Spleen (tissue), 11 donors: ENCODE results near the gene ATP6V0B. TPM values are rescaled to one million over a fixed set of nuclear protein-coding genes. Genes with fewer than 3 reads are reported as not detected.

ENCODE experiments used
- DNase-seq: peaks from one replicate; pipeline ENCODE4 v3.0.0-alpha.2; 2020
- H3K27ac ChIP-seq, 8 donors: fragments of 200-600 bp; sonication (generic) in 7 of 8; 1 replicate in 4 of 8; 2 replicates in 4 of 8; pipeline versions ENCODE4 v1.5.0 to v1.8.0; 2016 to 2021; ENCODE audit warnings: inconsistent platforms in 4 of 8, mild to moderate bottlenecking in 4 of 8, moderate library complexity in 1 of 8
- H3K27me3 ChIP-seq, 7 donors: fragments of 200-600 bp; sonication (generic) in 6 of 7; replicated peaks in 1 of 7; 1 replicate in 4 of 7; 2 replicates in 3 of 7; pipeline versions ENCODE4 v1.5.0 to v1.8.0; 2016 to 2021; ENCODE audit warnings: inconsistent platforms in 3 of 7, mild to moderate bottlenecking in 1 of 7
- H3K36me3 ChIP-seq, 6 donors: fragments of 200-600 bp; sonication (generic) in 5 of 6; 1 replicate in 4 of 6; 2 replicates in 2 of 6; pipeline versions ENCODE4 v1.5.0 to v1.8.0; 2016 to 2021; ENCODE audit warnings: inconsistent platforms in 2 of 6
- H3K4me1 ChIP-seq, 6 donors: fragments of 200-600 bp; sonication (generic) in 5 of 6; 1 replicate in 3 of 6; 2 replicates in 3 of 6; pipeline versions ENCODE4 v1.5.0 to v1.8.0; 2016 to 2021; ENCODE audit warnings: inconsistent platforms in 3 of 6
- H3K4me3 ChIP-seq, 8 donors: fragments of 200-600 bp; sonication (generic) in 7 of 8; 1 replicate in 4 of 8; 2 replicates in 4 of 8; pipeline versions ENCODE4 v1.5.0 to v1.8.0; 2016 to 2021; ENCODE audit warnings: inconsistent platforms in 4 of 8, mild to moderate bottlenecking in 4 of 8, moderate library complexity in 2 of 8
- H3K9me3 ChIP-seq, 8 donors: fragments of 200-600 bp; sonication (generic) in 7 of 8; 1 replicate in 4 of 8; 2 replicates in 4 of 8; pipeline versions ENCODE4 v1.5.0 to v1.8.0; 2016 to 2021; ENCODE audit warnings: inconsistent platforms in 4 of 8
- POLR2A ChIP-seq, 3 donors: fragments of 450-650 bp; IDR thresholded peaks; one replicate each; pipeline ENCODE4 v1.5.1; 2017; ENCODE audit warnings: antibody characterized with exemption in 3 of 3, mild to moderate bottlenecking in 1 of 3
- POLR2AphosphoS5 ChIP-seq, 3 donors: sonication (generic); formaldehyde crosslinking; IDR thresholded peaks; one replicate each; pipeline ENCODE4 v1.5.1; 2017; ENCODE audit warnings: antibody characterized with exemption in 3 of 3
- WGBS, 5 donors: extraction: QIAGEN DNeasy Blood & Tissue Kit in 3 of 5; methylation state at CpG; one replicate each; pipeline versions ENCODE4 v1.1.5 to v1.1.7; 2013 to 2018; 5-methylcytosine and 5-hydroxymethylcytosine counted together
- intact Hi-C: fragments of 100-400 bp; cut with DNase I; formaldehyde crosslinking; loops from one replicate; pipeline ENCODE4 v1.15.0; 2023; ENCODE audit warnings: low total_unique reads
- polyA plus RNA-seq, 3 donors: library from polyadenylated mRNA; stranded (reverse); fragments of 200-250 nt; gene quantifications; one replicate each; pipeline ENCODE4 v1.2.1, GENCODE V29; 2013
- total RNA-seq, 7 donors: library from RNA; depleted of rRNA in 3 of 7; stranded (reverse); fragments of >200 nt in 3 of 7; fragmentation: NEBNext Ultra II Directional in 4 of 7; extraction: Animal tissue kit (Norgen Biotek cat#: 25700) in 4 of 7; gene quantifications; one replicate each; pipeline versions ENCODE4 v1.1.0 to v1.2.1, GENCODE V29; 2016 to 2021
- TF ChIP-seq, protein P1 (sequence below), 11 experiments: fragments of 200-600 bp in 7 of 11; fragments of 450-650 bp in 4 of 11; sonication (generic) in 4 of 11; IDR thresholded peaks in 8 of 11; conservative IDR thresholded peaks in 3 of 11; 1 replicate in 7 of 11; 2 replicates in 4 of 11; pipeline versions ENCODE4 v1.4.0 to v1.8.0; 2016 to 2021; ENCODE audit warnings: antibody characterized with exemption in 11 of 11, inconsistent platforms in 4 of 11, mild to moderate bottlenecking in 1 of 11
- donor health status: healthy with polysubstance abuse.
- donor health status: DM: no; HTN: no; CAD: no; lungs with moderate emphysema.
- donor health status: DM: no; HTN: no; CAD: no.
- donor health status: Bipolar disorder and iron deficiency.
- donor health status: healthy.
- donor health status: DM: no; HTN: no; CAD: no.
- donor health status: DM: yes; HTN: yes; CAD: no.

The ATP6V0B gene
- total and polyA plus RNA-seq, 10 donors = 124 to 219 (median 177) TPM

DNA sequence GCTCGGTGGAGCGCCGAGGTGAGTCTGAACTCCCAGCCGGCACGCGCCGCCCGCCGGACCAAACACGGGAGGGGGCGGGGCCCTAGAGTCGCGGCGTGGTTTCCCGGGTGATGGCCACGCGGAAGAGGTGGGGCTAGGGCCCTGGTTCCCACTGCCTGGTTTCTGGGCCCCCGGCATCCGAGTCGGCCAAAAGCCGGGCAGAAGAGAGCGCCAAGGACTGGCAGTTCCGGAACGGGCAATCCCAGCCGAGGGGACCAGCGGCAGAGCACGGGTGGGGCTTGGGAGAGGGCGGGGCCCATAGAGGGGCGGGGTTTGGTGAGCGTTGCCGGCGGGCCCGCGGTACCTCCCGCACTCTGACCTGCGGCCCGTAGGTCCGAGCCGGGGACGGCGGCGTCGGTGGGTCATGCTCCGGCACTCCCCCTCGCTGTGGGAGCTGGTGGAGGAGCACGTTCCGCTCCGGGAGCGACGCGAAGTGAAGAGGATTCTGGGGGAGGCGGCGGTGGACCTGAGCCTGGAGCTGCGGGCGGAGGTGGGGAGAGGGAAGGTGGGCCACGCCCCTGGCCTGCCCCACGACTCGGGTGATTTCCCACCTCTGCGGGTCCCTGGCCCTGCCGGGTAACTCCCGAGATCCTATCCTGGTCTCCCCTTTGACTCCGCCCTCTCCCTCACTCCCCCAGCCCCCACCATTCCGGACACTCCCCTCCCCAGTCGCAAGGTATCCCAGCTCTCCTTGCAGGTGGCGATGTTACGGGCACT is 16.9 kb downstream of the ATP6V0B start, which contains the start of gene CCDC24:
Gene CCDC24, plus strand, starts transcription at position 124 of the 756 bp plus-strand sequence. Its CDS starts 280 bp downstream, at position 404.
- H3K36me3 ChIP-seq = no peaks in the 10 kb centered on the region
- peak within 1 kb of the TSS; percentile 56 to 91 (median 82) for H3K4me3 ChIP-seq
- TF ChIP-seq, protein P1, sequence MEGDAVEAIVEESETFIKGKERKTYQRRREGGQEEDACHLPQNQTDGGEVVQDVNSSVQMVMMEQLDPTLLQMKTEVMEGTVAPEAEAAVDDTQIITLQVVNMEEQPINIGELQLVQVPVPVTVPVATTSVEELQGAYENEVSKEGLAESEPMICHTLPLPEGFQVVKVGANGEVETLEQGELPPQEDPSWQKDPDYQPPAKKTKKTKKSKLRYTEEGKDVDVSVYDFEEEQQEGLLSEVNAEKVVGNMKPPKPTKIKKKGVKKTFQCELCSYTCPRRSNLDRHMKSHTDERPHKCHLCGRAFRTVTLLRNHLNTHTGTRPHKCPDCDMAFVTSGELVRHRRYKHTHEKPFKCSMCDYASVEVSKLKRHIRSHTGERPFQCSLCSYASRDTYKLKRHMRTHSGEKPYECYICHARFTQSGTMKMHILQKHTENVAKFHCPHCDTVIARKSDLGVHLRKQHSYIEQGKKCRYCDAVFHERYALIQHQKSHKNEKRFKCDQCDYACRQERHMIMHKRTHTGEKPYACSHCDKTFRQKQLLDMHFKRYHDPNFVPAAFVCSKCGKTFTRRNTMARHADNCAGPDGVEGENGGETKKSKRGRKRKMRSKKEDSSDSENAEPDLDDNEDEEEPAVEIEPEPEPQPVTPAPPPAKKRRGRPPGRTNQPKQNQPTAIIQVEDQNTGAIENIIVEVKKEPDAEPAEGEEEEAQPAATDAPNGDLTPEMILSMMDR (IDR thresholded peaks at IDR 0.05 in 8 of 11, conservative IDR thresholded peaks at IDR 0.05 in 3 of 11) = no peak
- peak; percentile 65 to 85 (median 79) for TF ChIP-seq POLR2AphosphoS5 (IDR thresholded peaks at IDR 0.05)
- DNase-seq = peak; percentile 97
- H3K27ac ChIP-seq = peak within 1 kb of the TSS; percentile 14 to 84 (median 76)
- no peaks in the 10 kb centered on the region for H3K27me3 ChIP-seq
- no peaks in the 10 kb centered on the region for H3K9me3 ChIP-seq
- intact Hi-C loops = no loop called here
- peaks cover 3 to 46% (median 25%) of the 10 kb centered on the region in 6 donors for H3K4me1 ChIP-seq
- 0 to 5% (median 1%) methylated on average over 13 to 65 of the region's 66 CpGs for WGBS, 5 donors

DNA sequence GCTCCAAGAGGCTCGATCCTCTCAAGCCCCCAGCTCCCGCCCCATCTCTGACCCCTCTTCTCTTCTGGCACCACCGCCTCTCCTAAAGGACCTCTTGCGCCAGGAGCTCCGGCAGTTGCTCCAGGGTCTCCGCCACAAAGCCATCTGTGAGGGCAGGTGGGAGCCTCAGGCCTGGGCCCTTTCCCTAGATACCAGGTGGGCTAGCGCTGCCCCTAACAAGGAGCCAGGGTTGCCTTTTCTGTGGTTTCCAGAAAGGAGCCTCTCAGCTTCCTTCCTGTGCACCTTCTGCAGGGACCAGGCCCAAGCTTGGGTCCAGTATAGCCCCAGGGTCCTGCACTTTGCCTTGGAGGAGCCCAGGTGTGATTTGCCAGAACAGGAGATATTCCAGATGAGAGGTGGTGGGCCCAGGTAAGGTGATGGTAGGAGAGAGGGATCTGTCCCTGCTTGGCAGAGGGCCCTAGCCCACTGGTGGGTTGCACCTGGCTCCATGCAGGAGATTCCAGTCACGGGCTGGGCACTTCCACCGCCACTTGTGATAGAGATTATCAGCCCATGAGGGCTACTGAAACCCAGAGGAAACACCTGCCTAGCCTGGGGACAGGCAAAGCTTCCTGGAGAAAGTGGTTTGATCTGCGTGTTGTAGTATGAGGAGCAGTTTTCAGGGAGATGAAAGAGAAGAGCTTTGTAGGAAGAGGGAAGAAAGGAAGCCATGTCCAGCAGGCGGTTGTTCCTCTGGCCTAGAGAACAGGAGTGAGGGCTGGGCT is 17.7 kb downstream of the ATP6V0B start:
- 36 to 46% (median 45%) methylated on average over 11 of the region's 11 CpGs for WGBS, 5 donors
- H3K27ac ChIP-seq = peak overlapping the region in 4 of 8 donors; percentile 79 to 84 (median 83)
- H3K27me3 ChIP-seq = no peaks in the 10 kb centered on the region
- TF ChIP-seq POLR2AphosphoS5 (IDR thresholded peaks at IDR 0.05) (no peak), POLR2A (IDR thresholded peaks at IDR 0.05) (no peak)
- TF ChIP-seq, protein P1 (IDR thresholded peaks at IDR 0.05 in 8 of 11, conservative IDR thresholded peaks at IDR 0.05 in 3 of 11) = no peak
- H3K4me1 ChIP-seq = peaks cover 3 to 46% (median 25%) of the 10 kb centered on the region in 6 donors
- intact Hi-C loops = no loop called here
- peak; percentile 75 for DNase-seq
- H3K4me3 ChIP-seq = peak overlapping the region; percentile 56 to 91 (median 82)
- H3K9me3 ChIP-seq = no peaks in the 10 kb centered on the region
- no peaks in the 10 kb centered on the region for H3K36me3 ChIP-seq

DNA sequence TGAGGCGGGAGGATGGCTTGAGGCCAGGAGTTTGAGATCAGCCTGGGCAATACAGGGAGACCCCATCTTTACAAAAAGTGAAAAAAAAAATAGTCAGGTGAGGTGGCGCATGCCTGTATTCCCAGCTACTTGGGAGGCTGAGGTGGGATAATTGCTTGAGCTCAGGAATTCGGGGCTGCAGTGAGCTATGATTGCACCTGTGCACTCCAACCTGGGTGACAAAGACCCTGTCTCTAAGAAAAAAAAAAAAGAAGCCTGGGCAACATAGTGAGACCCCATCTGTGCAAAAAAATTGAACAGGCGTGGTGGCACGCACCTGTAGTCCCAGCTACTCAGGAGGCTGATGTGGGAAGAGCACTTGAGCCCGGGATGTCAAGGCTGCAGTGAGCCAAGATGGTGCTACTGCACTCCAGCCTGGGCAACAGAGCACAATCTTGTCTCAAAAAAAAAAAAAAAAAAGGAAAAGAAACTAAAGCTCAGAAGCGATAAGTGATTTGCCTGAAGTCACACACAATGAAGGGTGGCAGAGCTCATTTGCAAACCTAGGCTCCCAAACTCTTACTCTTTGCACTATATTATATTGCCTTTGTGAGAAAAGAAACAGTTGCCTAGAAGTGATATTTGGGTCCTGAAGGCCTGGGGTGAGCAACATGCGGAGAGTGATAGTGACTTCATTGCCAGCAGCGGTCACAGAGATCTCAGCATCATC is 18.6 kb downstream of the ATP6V0B start:
- DNase-seq = no peak
- no peaks in the 10 kb centered on the region for H3K27me3 ChIP-seq
- 86 to 91% (median 88%) methylated on average over 9 of the region's 9 CpGs for WGBS, 5 donors
- peak overlapping the region in 2 of 8 donors; percentile 17 to 84 for H3K27ac ChIP-seq
- intact Hi-C loops = no loop called here
- TF ChIP-seq, protein P1 (IDR thresholded peaks at IDR 0.05 in 8 of 11, conservative IDR thresholded peaks at IDR 0.05 in 3 of 11) = no peak
- TF ChIP-seq POLR2AphosphoS5 (IDR thresholded peaks at IDR 0.05) = no peak
- TF ChIP-seq POLR2A (IDR thresholded peaks at IDR 0.05) = no peak
- peaks cover 3 to 46% (median 25%) of the 10 kb centered on the region in 6 donors for H3K4me1 ChIP-seq
- H3K36me3 ChIP-seq = no peaks in the 10 kb centered on the region
- H3K4me3 ChIP-seq = no peak overlapping the region
- no peaks in the 10 kb centered on the region for H3K9me3 ChIP-seq
